ENCODE data around the gene PLEKHO2.
A peak's percentile ranks its signal among the peaks of the same experiment; 100 is the strongest.
"Not testable (repeated sequence)": the region's sequence is repeated elsewhere in the genome, so short reads cannot be mapped to it uniquely, and the experiment has no call there.

PLEKHO2 gene

GRCh38 chr15:64807751-64808222 lies 33.9 kb upstream of the PLEKHO2 start:
- Histone ChIP-seq H3K36me3 (ENCODE audit: control insufficient read depth, insufficient read depth, low read length) (no peaks in the 10 kb centered on the region), H3K4me1 (ENCODE audit: control insufficient read depth, insufficient read depth, low read length) (peaks cover 64% of the 10 kb centered on the region), H3K4me3 (ENCODE audit: low read depth, low read length) (peak overlapping the region; percentile 44), H3K9me3 (ENCODE audit: control insufficient read depth, insufficient read depth, low read length) (no peaks in the 10 kb centered on the region), H3K27ac (ENCODE audit: low read depth, low read length) (peak overlapping the region; percentile 98), H3K9ac (ENCODE audit: low read depth, low read length) (peak overlapping the region; percentile 85), H3K27me3 (ENCODE audit: control insufficient read depth, insufficient read depth, low read length) (no peaks in the 10 kb centered on the region)

- Histone ChIP-seq H3K36me3 (ENCODE audit: control insufficient read depth, insufficient read depth, low read length) (no peaks in the 10 kb centered on the region), H3K4me3 (ENCODE audit: low read depth, low read length) (peak overlapping the region; percentile 47), H3K9ac (ENCODE audit: low read depth, low read length) (peak overlapping the region; percentile 67), H3K4me1 (ENCODE audit: control insufficient read depth, insufficient read depth, low read length) (peaks cover 71% of the 10 kb centered on the region), H3K27me3 (ENCODE audit: control insufficient read depth, insufficient read depth, low read length) (no peaks in the 10 kb centered on the region), H3K9me3 (ENCODE audit: control insufficient read depth, insufficient read depth, low read length) (no peaks in the 10 kb centered on the region), H3K27ac (ENCODE audit: low read depth, low read length) (peak overlapping the region; percentile 98)
Measured at GRCh38 chr15:64808785-64809453, 32.8 kb upstream of the PLEKHO2 start.

DNA sequence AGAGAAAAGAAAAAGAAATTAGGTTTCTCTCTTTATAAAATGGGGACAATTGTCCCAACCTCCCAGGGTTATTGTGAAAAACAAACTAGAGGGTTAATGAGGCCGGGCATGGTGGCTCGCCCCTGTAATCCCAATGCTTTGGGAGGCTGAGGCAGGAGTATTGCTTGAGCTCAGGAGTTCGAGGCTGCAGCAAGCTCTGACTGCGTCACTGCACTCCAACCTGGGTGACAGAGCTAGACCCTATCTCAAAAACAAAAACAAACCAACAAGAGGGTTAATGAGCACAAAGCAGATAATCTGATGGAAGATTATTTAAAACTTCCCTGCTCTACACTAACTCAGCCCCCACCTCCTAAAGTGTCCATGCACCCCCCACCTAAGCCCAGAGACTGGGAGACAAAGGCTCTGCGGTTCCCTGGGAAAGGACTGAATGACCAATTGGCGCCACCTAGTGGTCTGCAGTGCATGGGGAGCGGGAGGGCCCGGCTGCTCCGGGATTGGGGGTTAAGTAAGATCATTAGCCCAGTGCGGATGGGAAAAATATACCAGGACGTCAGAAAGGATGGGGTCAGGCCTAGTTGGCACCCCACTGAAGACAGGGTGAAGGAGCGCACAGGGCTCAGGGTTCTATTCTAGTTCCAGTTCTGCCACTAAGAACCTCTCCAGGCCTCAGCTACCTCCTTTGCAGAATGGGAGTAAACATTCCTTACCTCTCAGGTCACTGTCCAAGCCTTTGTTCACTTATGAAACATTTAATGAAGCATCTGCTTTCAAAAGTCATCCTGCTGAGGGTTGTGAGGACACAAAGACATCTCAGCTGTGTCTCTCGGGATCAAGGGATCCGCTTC lies 31.8 kb upstream of the PLEKHO2 start:
- Histone ChIP-seq H3K4me3 (ENCODE audit: low read depth, low read length) (peak overlapping the region; percentile 45), H3K9me3 (ENCODE audit: control insufficient read depth, insufficient read depth, low read length) (no peaks in the 10 kb centered on the region), H3K9ac (ENCODE audit: low read depth, low read length) (peak overlapping the region; percentile 62), H3K27me3 (ENCODE audit: control insufficient read depth, insufficient read depth, low read length) (no peaks in the 10 kb centered on the region), H3K4me1 (ENCODE audit: control insufficient read depth, insufficient read depth, low read length) (peaks cover 69% of the 10 kb centered on the region), H3K27ac (ENCODE audit: low read depth, low read length) (peak overlapping the region; percentile 98), H3K36me3 (ENCODE audit: control insufficient read depth, insufficient read depth, low read length) (0 out of 2 replicates have a peak, but pooled peaks cover 2% of the 10 kb centered on the region)

- no peaks in the 10 kb centered on the region for H3K27me3 ChIP-seq (ENCODE audit: control insufficient read depth, insufficient read depth, low read length)
- H3K27ac ChIP-seq (ENCODE audit: low read depth, low read length), result peak overlapping the region; percentile 98
- peaks cover 8% of the 10 kb centered on the region for H3K36me3 ChIP-seq (ENCODE audit: control insufficient read depth, insufficient read depth, low read length)
- peak overlapping the region; percentile 45 for H3K4me3 ChIP-seq (ENCODE audit: low read depth, low read length)
- peak overlapping the region; percentile 62 for H3K9ac ChIP-seq (ENCODE audit: low read depth, low read length)
- H3K9me3 ChIP-seq (ENCODE audit: control insufficient read depth, insufficient read depth, low read length), result no peaks in the 10 kb centered on the region
- peaks cover 67% of the 10 kb centered on the region for H3K4me1 ChIP-seq (ENCODE audit: control insufficient read depth, insufficient read depth, low read length)
Measured at GRCh38 chr15:64810497-64811326, 31.0 kb upstream of the PLEKHO2 start.

GRCh38 chr15:64813075-64813474 lies 28.6 kb upstream of the PLEKHO2 start:
- no peaks in the 10 kb centered on the region for H3K9me3 ChIP-seq (ENCODE audit: control insufficient read depth, insufficient read depth, low read length)
- no peak overlapping the region for H3K9ac ChIP-seq (ENCODE audit: low read depth, low read length)
- peaks cover 47% of the 10 kb centered on the region for H3K4me1 ChIP-seq (ENCODE audit: control insufficient read depth, insufficient read depth, low read length)
- no peaks in the 10 kb centered on the region for H3K27me3 ChIP-seq (ENCODE audit: control insufficient read depth, insufficient read depth, low read length)
- H3K27ac ChIP-seq (ENCODE audit: low read depth, low read length), result no peak overlapping the region
- H3K4me3 ChIP-seq (ENCODE audit: low read depth, low read length), result no peak overlapping the region
- peaks cover 28% of the 10 kb centered on the region for H3K36me3 ChIP-seq (ENCODE audit: control insufficient read depth, insufficient read depth, low read length)

DNA sequence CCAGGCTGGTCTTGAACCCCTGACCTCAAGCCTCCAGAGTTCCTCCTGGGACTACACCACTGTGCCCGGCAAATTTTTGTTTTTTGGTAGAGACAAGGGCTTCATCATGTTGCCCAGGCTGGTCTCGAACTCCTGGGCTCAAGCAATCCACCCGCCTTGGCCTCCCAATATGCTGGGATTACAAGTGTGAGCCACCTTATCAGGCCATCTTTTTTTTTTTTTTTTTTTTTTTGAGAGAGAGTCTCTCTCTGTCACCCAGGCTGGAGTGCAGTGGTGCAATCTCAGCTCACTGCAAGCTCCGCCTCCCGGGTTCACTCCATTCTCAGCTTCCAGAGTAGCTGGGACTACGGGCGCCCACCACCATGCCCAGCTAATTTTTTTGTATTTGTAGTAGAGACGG lies 27.4 kb upstream of the PLEKHO2 start:
- peaks cover 40% of the 10 kb centered on the region for H3K36me3 ChIP-seq (ENCODE audit: control insufficient read depth, insufficient read depth, low read length)
- H3K27ac ChIP-seq (ENCODE audit: low read depth, low read length); H3K4me3 ChIP-seq (ENCODE audit: low read depth, low read length); H3K9me3 ChIP-seq (ENCODE audit: control insufficient read depth, insufficient read depth, low read length); H3K27me3 ChIP-seq (ENCODE audit: control insufficient read depth, insufficient read depth, low read length); H3K9ac ChIP-seq (ENCODE audit: low read depth, low read length): not testable (repeated sequence)
- peaks cover 41% of the 10 kb centered on the region for H3K4me1 ChIP-seq (ENCODE audit: control insufficient read depth, insufficient read depth, low read length)

- not testable (repeated sequence) for H3K4me3 ChIP-seq (ENCODE audit: low read depth, low read length); H3K27ac ChIP-seq (ENCODE audit: low read depth, low read length); H3K9ac ChIP-seq (ENCODE audit: low read depth, low read length); H3K27me3 ChIP-seq (ENCODE audit: control insufficient read depth, insufficient read depth, low read length); H3K9me3 ChIP-seq (ENCODE audit: control insufficient read depth, insufficient read depth, low read length)
- Histone ChIP-seq H3K4me1 (ENCODE audit: control insufficient read depth, insufficient read depth, low read length) (peaks cover 36% of the 10 kb centered on the region), H3K36me3 (ENCODE audit: control insufficient read depth, insufficient read depth, low read length) (peaks cover 47% of the 10 kb centered on the region)
Measured at GRCh38 chr15:64814965-64815364, 26.8 kb upstream of the PLEKHO2 start.

GRCh38 chr15:64816452-64816851 lies 25.3 kb upstream of the PLEKHO2 start:
- H3K27me3 ChIP-seq (ENCODE audit: control insufficient read depth, insufficient read depth, low read length), result no peaks in the 10 kb centered on the region
- H3K27ac ChIP-seq (ENCODE audit: low read depth, low read length), result no peak overlapping the region
- no peak overlapping the region for H3K9ac ChIP-seq (ENCODE audit: low read depth, low read length)
- H3K4me1 ChIP-seq (ENCODE audit: control insufficient read depth, insufficient read depth, low read length), result peaks cover 21% of the 10 kb centered on the region
- H3K4me3 ChIP-seq (ENCODE audit: low read depth, low read length), result no peak overlapping the region
- H3K36me3 ChIP-seq (ENCODE audit: control insufficient read depth, insufficient read depth, low read length), result peaks cover 61% of the 10 kb centered on the region
- H3K9me3 ChIP-seq (ENCODE audit: control insufficient read depth, insufficient read depth, low read length), result no peaks in the 10 kb centered on the region

- Histone ChIP-seq H3K36me3 (ENCODE audit: control insufficient read depth, insufficient read depth, low read length) (peaks cover 40% of the 10 kb centered on the region), H3K4me1 (ENCODE audit: control insufficient read depth, insufficient read depth, low read length) (peaks cover 12% of the 10 kb centered on the region), H3K4me3 (ENCODE audit: low read depth, low read length) (peak overlapping the region; percentile 82), H3K9ac (ENCODE audit: low read depth, low read length) (peak overlapping the region; percentile 79), H3K27ac (ENCODE audit: low read depth, low read length) (peak overlapping the region; percentile 89), H3K27me3 (ENCODE audit: control insufficient read depth, insufficient read depth, low read length) (no peaks in the 10 kb centered on the region), H3K9me3 (ENCODE audit: control insufficient read depth, insufficient read depth, low read length) (no peaks in the 10 kb centered on the region)
Measured at GRCh38 chr15:64824929-64825430, 16.7 kb upstream of the PLEKHO2 start.

DNA sequence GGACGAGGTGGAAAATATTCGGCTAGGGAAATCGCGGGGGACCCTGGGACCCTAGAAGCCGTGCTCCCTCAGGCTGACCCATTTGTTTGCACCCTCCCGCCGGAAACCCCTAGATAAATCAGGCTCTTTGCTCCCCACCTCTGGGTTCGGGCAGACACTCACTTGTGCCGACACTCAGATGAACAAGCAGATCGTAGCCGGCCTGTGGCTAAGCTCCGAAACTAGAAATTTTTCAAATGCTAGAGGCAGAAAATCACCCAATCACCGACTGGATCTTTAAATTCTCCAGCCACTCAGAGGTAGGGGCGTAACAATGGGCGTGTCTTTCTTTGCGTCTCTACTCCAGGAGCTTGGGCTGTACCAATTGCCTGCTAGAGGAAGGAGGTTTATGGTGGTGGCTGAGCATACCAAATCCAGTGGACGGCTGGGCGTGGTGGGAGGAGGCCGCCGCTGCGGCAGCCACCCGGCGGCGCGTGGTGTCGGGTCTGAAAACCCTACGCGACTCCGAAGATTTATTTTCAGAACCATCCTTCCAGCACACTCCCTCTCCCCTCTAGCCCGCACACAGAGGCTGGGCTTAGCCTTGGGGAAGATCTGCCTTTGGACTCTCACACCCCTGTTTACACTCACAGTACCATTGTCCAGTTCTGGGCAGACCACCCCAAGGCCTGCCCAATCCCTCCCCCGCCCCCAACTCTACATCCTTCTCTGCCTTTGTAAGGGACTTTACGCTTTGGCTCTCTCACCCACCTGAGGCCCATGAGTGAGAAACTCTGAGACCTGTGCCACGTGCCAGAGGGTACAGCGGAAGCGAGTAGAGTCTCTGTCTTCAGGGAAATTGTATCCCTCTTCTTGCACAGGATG lies 16.1 kb upstream of the PLEKHO2 start, which contains the start of gene PIF1:
Gene PIF1 (minus strand): TSS at position 217 of the 864 bp plus-strand sequence. CDS start 1,312 bp downstream, outside the sequence.
- Histone ChIP-seq H3K4me1 (ENCODE audit: control insufficient read depth, insufficient read depth, low read length) (peaks cover 12% of the 10 kb centered on the region), H3K27me3 (ENCODE audit: control insufficient read depth, insufficient read depth, low read length) (no peaks in the 10 kb centered on the region), H3K36me3 (ENCODE audit: control insufficient read depth, insufficient read depth, low read length) (peaks cover 34% of the 10 kb centered on the region), H3K4me3 (ENCODE audit: low read depth, low read length) (peak within 1 kb of the TSS; percentile 82), H3K27ac (ENCODE audit: low read depth, low read length) (peak within 1 kb of the TSS; percentile 89), H3K9me3 (ENCODE audit: control insufficient read depth, insufficient read depth, low read length) (no peaks in the 10 kb centered on the region), H3K9ac (ENCODE audit: low read depth, low read length) (peak within 1 kb of the TSS; percentile 82)

Data from HUES48 (cell line).